Measurements from ENCODE around the gene LMO2.

GRCh38 chr11:33920838-33921613 lies 29.1 kb upstream of the LMO2 start:
- TF ChIP-seq CTCF (CRISPR knock-in tag; IDR thresholded peaks at IDR 0.05) = no peak
- no peak for TF ChIP-seq CREB1 (IDR thresholded peaks at IDR 0.05)
- TF ChIP-seq CREB1 (CRISPR knock-in tag; IDR thresholded peaks at IDR 0.05) = no peak
- no peak for TF ChIP-seq POLR2A (IDR thresholded peaks at IDR 0.05; ENCODE audit: insufficient read depth in 1 of 2, low read depth in 2 of 2, low read length in 2 of 2)
- TF ChIP-seq, protein P1, sequence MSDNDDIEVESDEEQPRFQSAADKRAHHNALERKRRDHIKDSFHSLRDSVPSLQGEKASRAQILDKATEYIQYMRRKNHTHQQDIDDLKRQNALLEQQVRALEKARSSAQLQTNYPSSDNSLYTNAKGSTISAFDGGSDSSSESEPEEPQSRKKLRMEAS (IDR thresholded peaks at IDR 0.05) = no peak
- no peak for TF ChIP-seq ZFP91 (CRISPR knock-in tag; IDR thresholded peaks at IDR 0.05; ENCODE audit: borderline replicate concordance)
- TF ChIP-seq MAFF (IDR thresholded peaks at IDR 0.05; ENCODE audit: low read depth, low read length) = no peak
- no peak for TF ChIP-seq HMGA1 (CRISPR knock-in tag; conservative IDR thresholded peaks at IDR 0.05)
- no peak for TF ChIP-seq HMG20A (CRISPR knock-in tag; IDR thresholded peaks at IDR 0.05; ENCODE audit: borderline replicate concordance)
